Measurements from ENCODE around the gene LMBR1. TPM values are rescaled to one million over a fixed set of nuclear protein-coding genes. Genes with fewer than 3 reads are reported as not detected.

LMBR1 gene
- total and polyA plus RNA-seq, 2 of the 4 experiments (the other 2 are of a cell fraction): 11.9 to 19.9 TPM

DNA sequence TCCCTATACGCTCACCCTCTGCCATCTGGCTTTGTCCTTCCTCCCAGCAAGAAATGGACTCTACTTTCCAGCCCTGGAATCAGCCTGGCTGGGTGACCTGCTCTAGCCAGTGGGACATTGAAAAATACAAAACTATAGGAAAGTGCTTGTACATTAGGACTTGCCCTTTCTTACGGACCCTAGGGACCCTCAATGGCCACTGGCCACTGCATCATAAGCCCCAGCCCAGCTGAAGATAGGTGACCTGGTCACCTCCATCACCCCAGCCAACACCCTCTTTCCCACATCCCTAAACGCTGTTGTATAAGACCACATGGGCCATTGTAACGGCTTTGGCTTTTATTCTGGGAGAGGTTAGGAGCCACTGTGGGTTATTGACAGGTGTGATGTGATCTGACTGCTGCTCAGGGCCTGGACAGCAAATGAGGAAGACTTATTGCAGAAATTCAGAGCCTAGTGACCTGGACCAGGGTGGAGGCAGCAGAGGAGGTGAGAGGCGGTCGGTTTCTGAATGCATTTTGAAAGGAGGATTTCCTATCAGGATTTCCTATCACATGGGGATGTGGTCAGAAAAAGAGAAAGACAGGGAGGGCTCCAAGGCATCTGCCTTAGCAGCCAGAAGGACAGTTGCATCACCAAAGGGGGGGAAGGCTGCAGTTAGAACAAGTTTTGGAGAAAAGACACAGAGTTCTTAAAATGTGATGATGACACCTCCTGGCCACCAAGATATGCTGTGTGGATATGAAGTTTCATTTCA, 2.2 kb upstream of the LMBR1 start:
- CTCF ChIA-PET: no interaction called here
- intact Hi-C loops (cut with micrococcal nuclease): no loop called here
- dilution Hi-C loops (cut with HindIII; ENCODE audit: low sequenced_read_pairs, unreplicated experiment): no loop called here

More for the DNA sequence above, 2.2 kb upstream of the LMBR1 start:
- Histone ChIP-seq H3K79me1 (ENCODE audit: low read depth in 1 of 2, low read length in 2 of 2) (peaks cover 3 to 4% of the 10 kb centered on the region in 2 experiments; a peak in 2 of 4 replicates), H2BK20ac (ENCODE audit: low read depth, low read length) (no peak overlapping the region), H3K18ac (ENCODE audit: low read depth, low read length) (no peak overlapping the region), H3K4me2 (ENCODE audit: low read depth, low read length) (no peak overlapping the region), H3K4ac (ENCODE audit: low read depth, low read length) (no peak overlapping the region), H2BK5ac (ENCODE audit: low read depth, low read length, poor library complexity, severe bottlenecking) (no peak overlapping the region), H2AK5ac (ENCODE audit: low read depth, low read length) (no peak overlapping the region), H4K20me1 (ENCODE audit: insufficient read depth, low read length) (no peaks in the 10 kb centered on the region), H4K5ac (ENCODE audit: low read depth, low read length) (no peak overlapping the region), H3K4me3 (ENCODE audit: insufficient read depth, low read depth, low read length) (no peak overlapping the region), H3K27ac (ENCODE audit: insufficient read depth, low read length) (no peak overlapping the region), H2BK120ac (ENCODE audit: low read depth, low read length) (no peak overlapping the region), H4K91ac (ENCODE audit: insufficient read depth, low read depth, low read length) (no peak overlapping the region), H2AFZ (replicated peaks; ENCODE audit: low read length, poor library complexity) (no peak overlapping the region), H3K14ac (replicated peaks; ENCODE audit: low read depth, low read length) (no peak overlapping the region), H2AK9ac (replicated peaks; ENCODE audit: low read depth, low read length, poor library complexity) (no peak overlapping the region), H3K36me3 (ENCODE audit: control insufficient read depth, insufficient read depth, low read length) (no peaks in the 10 kb centered on the region), H3K27me3 (ENCODE audit: control insufficient read depth, insufficient read depth, low read length) (no peaks in the 10 kb centered on the region), H3K23ac (ENCODE audit: low read depth, low read length) (no peak overlapping the region), H3K9ac (ENCODE audit: low read depth, low read length) (no peak overlapping the region), H4K8ac (ENCODE audit: low read depth in 2 of 2, low read length in 2 of 2) (no peak overlapping the region), H3K4me1 (ENCODE audit: control insufficient read depth, insufficient read depth, low read length) (0 out of 2 replicates have a peak, but pooled peaks cover 3% of the 10 kb centered on the region), H3K9me1 (ENCODE audit: insufficient read depth, low read length) (no peaks in the 10 kb centered on the region), H3K56ac (ENCODE audit: extremely low read depth, insufficient read depth, low read length) (no peak overlapping the region), H3K9me3 (ENCODE audit: control insufficient read depth, insufficient read depth, low read length) (no peaks in the 10 kb centered on the region), H2BK15ac (ENCODE audit: low read depth, low read length) (no peak overlapping the region)
- TF ChIP-seq USF2 (IDR thresholded peaks at IDR 0.05; ENCODE audit: low read depth, low read length): no peak
- no peak for TF ChIP-seq FOS (IDR thresholded peaks at IDR 0.05; ENCODE audit: low read depth, low read length)
- TF ChIP-seq SMC3 (IDR thresholded peaks at IDR 0.05; ENCODE audit: low read depth, low read length): no peak
- no peak for TF ChIP-seq MAFK (IDR thresholded peaks at IDR 0.05; ENCODE audit: low read depth, low read length)
- TF ChIP-seq RFX5 (IDR thresholded peaks at IDR 0.05; ENCODE audit: low read depth, low read length): no peak
- TF ChIP-seq CEBPB (IDR thresholded peaks at IDR 0.05; ENCODE audit: low read depth, low read length): no peak
- no peak for TF ChIP-seq MAZ (IDR thresholded peaks at IDR 0.05; ENCODE audit: borderline replicate concordance, low read depth, low read length)
- no peak for TF ChIP-seq MXI1 (IDR thresholded peaks at IDR 0.05; ENCODE audit: borderline replicate concordance, low read depth, low read length)
- TF ChIP-seq NFE2L2 (IDR thresholded peaks at IDR 0.05; ENCODE audit: low read depth, low read length): no peak
- no peak for TF ChIP-seq POLR2A (IDR thresholded peaks at IDR 0.05; ENCODE audit: low read depth, low read length)
- BruUV-seq (replicated peaks): no TSS peak
- in situ Hi-C loops (cut with MboI; ENCODE audit: low sequenced_read_pairs): no loop called here
- no peak for ATAC-seq (ENCODE audit: low read depth)
- no peak for DNase-seq
- no CpG with 5 or more reads among the region's 6 CpGs for WGBS, 2 experiments (ENCODE audit: extremely low coverage in 2 of 2, insufficient read length in 1 of 2)
- POLR2A ChIA-PET (ENCODE audit: unreplicated experiment): no interaction called here

Measured in IMR-90 (cell line).